GM18505 (cell line): ENCODE results near the gene CDC6.
A peak's percentile ranks its signal among the peaks of the same experiment; 100 is the strongest.

Experiments
- ATAC-seq: cut with Tn5 transposase; IDR thresholded peaks from one replicate; pipeline ENCODE4 v1.9.1; 2021; ENCODE audit not compliant: unreplicated experiment
- POLR2A ChIP-seq: IDR thresholded peaks from 4 replicates; pipeline ENCODE4 v1.6.1; 2011; ENCODE audit warnings: borderline replicate concordance; ENCODE audit not compliant: insufficient read depth, insufficient read length; ENCODE audit errors: extremely low read depth

Gene CDC6

DNA sequence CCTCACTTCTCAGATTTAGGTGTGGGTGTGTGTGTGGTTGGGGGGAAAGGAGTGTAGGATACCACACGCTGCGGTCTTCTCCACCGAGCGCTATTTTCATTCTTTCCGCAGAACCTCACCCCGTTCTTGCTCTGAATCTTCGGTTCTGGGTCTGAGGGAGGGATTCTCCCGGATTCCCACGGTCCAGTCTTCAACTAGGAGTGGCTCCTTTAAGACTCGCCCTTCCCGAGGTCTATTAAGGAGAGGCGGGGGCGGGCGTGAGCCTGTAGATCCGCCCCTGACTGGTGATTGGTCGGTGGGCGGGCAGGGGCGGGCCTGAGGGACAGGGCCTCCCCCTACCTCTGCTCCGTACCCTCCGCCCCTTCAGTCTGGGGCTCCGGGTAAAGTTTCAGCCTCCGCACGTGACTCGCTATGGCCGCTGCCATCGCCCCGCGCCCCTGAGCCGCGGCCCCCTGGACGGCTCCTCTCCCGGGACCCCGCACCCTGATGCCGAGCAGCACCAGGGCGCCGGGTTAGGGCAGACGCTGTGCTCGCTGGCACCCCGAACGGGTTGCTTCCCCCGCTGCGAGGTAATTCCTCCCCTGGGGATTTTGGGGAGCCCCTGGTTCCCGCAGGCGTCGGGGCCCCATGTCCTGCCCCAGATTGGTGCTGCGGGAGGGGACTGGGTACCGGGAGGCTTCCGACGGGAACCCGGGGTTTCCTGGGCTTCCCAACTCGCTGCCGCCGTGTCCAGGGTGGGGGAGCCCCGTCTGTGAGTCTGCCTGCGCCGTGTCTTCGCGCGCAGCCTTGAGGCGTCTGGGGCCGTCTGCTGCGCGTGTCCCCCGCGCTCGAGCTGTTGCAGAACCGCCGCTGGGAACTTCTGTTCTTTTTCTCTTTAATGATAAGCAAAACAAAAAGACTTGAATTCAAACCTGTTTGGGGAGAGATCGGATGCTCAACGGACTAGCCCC, 30.5 kb downstream of the CDC6 start:
- TF ChIP-seq POLR2A = peak; percentile 74
- ATAC-seq = peak; percentile 54

DNA sequence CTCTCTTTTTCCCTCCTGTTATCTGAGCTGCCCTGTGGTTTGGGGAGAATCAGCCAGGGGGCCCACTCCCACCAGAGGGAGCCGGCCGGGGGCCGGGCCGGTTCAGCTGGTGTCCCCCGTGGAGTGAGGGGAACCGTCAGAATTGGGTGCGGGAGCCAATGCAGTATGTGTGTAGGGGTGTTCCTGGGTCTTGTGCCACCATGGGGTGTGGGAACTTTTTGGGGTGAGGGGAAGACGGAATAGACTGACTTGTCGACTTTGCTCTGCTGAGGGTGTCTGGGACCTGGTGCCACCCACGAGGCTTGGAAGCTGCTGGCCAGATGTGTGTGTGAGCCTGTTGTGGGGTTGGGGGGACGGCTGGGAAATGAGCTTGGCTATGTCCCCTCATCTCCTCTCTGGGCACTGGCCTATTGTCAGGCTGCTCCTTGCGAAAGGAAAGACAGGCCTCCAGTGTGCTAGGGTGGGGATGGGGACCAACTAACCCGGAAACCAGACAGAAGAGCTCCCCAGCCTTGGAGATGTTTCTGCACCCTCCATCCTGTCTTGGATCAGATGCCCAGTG, 31.2 kb downstream of the CDC6 start:
- TF ChIP-seq POLR2A = no peak
- no peak for ATAC-seq

DNA sequence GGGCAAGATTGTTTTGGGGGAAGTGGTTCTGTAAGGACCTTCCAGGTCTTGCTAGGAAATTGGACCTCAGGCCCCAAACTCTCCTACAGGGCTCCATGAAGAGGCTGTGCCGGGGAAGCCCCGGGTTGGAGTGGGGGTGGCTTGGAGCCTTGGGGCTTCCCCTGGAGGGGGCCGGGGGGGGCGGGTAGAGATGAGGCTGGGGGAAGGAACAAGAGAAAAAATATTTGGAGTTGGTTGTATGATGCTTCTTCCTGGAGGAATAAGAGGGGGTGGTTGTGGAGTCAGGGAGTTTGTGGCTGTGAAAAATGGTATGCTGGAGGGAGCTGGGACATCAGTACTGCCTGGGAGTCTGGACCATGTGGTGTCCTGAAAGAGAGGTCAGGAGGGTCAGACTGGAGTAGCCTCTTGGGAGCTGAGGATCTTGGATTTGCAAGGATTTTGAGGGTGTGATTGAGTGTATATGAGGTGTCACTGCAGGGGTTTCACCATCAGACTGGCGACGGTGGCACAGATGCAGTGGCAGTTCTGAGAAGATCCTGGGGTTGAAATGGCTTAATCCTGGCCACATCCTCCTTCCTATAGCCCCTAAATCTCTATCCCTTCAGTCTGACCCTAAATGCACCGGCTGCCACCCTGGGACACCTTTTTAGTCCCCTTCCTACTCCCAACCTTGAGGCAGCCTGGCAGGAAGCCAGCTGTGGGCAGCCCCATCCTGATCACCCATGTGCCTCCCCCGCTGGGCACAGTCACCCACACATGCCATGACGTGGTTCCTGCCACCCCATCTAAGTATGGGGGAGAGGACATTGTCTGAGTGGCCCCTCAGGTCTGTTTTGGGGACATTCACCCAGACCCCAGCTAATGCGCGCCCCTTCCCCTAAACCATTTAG, 32.2 kb downstream of the CDC6 start:
- TF ChIP-seq POLR2A = no peak
- no peak for ATAC-seq

DNA sequence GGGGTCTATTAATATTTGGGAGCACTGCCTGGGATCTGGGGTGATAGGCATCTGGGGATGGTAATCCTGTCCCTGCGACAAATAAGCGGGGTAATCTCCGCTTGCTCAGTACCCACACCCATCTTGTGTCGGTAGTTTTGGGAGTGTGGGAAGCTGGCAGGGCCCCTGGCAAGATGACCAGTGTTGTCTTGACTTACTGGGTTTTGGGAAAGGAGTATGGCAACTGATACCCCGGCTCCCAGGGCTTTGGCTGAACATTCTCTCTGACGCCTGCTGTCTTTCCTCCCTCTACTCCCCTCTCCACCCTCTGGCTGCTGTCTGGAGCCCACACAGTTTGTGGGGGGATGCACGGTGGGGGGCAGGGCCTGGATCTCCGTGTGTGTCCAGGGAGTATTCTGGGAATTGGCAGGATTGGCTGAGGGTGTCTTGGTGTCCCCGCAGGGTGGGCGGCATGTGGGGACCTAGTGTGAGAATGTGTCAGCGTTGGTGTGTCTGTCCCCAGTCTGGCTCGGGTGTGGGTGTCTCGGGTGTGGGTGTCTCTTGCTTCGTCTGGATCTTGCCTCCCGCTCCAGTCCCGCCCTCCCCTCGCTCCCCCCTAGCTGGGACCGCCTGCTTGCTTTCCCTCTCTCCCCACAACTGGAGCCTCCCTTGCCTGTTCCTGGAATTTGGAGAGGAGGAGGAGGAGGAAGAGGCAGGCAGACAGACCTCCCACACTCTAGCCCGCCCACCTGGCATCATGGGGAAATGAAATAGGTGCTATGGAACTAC, 33.3 kb downstream of the CDC6 start:
- no peak for ATAC-seq
- TF ChIP-seq POLR2A = no peak

DNA sequence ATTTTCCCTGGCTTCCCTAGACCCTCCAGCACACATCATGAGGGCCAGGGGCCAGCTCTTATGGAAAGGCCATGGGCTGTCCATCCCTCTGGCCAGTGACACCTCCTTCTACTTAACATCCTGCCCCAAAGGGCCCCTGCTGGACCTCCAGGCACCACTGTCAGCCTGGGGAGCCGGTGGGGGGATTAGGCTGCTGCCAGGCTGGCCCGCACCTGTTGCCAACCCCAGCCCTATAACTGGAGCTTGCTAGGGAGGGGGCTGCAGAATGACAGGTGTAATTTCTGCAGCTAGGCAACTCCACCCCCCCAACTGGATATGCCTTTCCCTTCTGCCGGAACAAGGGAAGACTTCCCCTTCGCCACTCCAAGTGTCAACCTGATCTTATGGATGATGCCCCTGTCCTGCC, 33.8 kb downstream of the CDC6 start:
- TF ChIP-seq POLR2A = no peak
- no peak for ATAC-seq

DNA sequence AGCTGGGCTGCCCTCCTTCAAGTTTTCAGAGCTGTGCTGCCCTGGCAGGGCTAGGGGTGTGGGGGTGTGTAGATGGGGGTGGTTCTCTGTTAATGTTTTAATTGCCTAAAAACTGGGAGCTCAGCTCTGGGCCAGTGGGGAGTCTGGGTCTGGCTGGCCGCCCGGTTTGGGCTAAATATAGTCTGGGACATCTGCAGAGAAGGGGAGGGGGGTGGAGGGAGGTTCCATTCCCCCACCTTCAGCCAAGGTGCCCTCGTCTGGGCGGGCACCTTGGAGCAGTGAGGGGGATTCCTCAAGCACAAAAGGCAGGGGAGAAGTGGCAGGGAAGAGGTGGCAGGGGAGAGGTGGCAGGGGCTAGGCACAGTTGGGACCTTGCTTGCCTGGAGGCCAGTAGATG, 34.3 kb downstream of the CDC6 start:
- ATAC-seq = no peak
- no peak for TF ChIP-seq POLR2A

DNA sequence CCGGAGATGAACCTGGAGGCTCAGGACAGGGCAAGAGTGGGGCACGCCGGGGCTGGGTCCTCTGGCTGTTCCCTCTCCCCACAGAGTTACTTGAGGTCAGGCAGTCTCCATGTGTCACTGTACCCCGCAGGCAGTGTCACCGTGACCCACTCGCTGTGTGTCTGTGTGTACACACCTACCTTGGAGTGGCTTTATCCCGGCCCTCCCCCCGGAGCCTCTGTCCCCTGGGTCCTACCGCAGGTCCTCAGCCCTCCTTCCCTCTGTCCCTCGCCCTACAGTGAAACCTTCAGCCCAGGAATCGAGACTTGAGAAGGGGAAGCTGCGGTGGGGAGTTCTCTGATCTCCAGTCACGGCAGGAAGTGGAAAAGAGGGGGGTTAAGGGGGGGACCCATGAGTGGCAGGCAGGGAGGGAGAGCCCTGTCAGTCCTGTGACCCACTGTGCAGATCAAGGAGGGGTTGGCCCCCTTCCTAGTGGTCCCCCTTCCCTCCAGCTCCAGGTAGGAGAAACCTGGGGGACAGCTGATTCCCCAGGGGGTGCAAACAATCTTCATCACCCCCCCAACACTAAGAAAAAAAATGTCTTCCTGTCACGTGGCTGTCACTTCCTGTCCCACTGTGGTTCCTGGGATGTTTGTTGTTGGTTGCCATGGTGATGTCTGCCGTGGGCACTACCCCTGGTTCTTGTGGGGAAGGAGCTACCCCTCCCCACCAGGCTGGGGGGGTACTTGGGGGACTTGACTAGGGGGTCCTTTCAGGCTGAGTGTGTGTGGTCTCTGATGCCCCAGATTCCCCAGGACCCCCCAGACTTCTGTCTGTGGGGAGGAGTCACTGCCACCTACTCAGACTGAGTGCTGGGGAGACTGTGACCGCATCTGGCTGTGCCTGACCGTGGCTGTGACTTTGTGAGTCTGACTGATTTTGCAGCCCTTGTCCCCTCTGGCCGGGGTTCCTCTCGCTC, 35.0 kb downstream of the CDC6 start:
- no peak for ATAC-seq
- TF ChIP-seq POLR2A = peak; percentile 77

DNA sequence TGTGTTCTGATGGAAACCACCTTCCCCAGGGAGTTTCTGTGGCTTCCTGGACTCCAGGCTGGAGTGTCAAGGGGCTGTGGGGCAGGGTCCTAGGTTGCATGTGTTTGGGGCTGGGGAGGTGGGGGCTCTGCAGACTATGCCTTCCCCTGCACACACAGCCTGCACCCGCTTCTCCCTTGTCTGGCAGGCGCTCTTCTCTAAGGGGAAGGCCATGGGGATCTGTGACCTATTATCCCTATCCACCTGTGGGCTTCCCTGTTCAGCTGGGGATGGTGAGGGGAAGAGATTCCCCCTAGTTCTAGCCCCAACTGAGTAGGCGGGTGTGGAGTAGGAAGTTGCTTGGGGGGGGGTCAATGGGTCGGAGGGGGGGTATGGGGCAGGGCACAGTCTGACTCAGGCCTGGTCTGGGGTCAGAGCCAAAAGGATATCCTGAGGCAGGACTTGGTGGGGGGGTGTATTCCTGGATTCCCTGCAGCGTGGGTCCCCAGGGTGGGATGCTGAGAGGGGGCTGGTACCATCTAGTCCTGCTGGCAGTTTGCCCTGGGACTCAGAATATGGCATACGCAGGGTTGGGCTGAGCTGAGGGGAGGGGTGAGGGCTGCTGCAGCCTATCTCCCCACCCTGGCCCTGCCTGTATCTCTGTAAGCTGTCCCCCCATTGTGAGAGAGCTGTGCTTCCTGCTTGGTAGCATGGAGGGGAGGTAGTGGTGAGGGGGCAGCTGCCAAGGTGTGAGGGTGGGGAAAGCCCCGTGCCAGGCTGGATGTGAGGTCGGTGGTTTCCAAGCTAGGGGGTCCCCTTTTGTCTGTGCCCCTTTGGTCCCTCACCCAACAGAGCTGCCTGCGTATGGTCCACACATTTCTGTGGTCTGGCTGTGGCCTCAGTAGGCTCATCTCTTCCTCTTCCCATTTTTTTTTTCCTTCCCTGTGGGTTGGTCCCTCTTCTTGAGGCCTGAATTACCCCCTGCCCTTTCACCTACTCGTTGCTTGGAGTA, 36.0 kb downstream of the CDC6 start:
- TF ChIP-seq POLR2A = no peak

DNA sequence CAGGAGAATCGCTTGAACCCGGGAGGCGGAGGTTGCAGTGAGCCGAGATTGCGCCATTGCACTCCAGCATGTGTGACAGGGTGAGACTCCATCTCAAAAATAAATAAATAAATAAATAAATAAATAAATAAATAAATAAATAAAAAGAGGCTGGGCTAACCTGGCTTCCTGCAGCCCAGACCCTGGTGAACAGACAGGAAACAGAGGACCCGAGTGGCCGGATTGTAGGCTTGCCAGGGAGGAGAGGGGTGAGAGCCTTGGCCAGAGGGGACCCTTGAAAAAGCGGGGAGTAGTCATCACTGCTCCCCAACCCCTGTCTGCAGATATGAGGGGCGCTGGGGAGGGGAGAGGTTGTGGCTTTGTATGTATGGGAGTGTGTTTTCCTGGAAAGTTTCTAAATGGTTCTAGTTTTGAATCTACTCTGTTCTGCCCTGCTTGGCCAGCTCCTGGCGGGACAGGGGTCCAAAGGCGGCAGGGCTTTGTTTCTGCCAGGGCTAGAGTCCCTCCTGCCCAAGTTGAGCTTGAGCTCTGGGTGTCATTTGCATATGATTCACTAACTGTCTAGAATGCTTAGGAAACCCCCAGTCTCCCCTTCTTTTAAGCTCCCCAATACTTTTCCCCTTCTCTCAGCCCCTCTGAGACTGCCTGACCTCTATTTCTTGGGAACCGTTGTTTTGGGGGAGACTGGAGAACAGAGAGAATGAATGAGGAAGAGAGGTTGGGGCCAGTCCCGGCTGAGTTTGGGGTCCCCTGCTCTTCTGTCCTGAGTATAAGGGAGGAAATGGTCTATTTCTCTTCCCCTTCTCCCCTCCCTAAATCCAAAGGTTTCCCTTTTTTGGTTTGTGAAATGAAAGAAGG, 37.7 kb downstream of the CDC6 start:
- ATAC-seq = no peak
- peak; percentile 51 for TF ChIP-seq POLR2A

More for the DNA sequence above, 36.0 kb downstream of the CDC6 start:
- no peak for ATAC-seq
